ENCODE measurements around the gene TLE2. TPM values are rescaled to one million over a fixed set of nuclear protein-coding genes. Genes with fewer than 3 reads are reported as not detected.

The TLE2 gene
- total RNA-seq, 1 experiment from 2014 or later, result 35.6 TPM

DNA sequence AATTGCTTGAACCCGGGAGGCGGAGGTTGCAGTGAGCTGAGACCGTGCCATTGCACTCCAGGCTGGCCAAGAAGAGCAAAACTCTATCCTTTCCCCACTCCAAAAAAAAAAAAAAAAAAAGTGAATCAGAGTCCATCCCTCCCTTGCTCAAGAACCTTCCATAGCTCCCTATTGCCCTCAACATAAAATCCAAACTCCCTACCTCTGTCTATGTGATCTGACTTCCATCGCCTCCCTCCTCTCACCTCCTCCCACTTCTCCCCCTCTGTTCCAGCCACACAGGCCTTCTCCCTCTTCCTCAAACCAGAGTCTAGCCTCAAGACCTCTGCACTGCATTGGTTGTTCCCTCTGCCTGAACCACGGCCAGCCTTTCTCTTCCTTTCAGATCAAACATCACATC, 10.0 kb upstream of the TLE2 start:
- RAD21 ChIA-PET (ENCODE audit: low non-redundant PET in 1 of 2, low total read pairs in 2 of 2, uncharacterized antibody in 2 of 2, unreplicated experiment in 2 of 2), result interaction anchor here (0.6 to 1.3 kb wide), 3 partner anchors 65 to 87 kb away, joined by 3 to 7 read pairs (median 5); no protein-coding TSS in a partner anchor
- H3K36me3 ChIP-seq (ENCODE audit: control insufficient read depth in 1 of 2, insufficient read depth in 2 of 2, low read length in 2 of 2), result no peaks in the 10 kb centered on the region
- intact Hi-C loops (cut with micrococcal nuclease), result no loop called here
- ATAC-seq, result no peak
- no peaks in the 10 kb centered on the region for H3K9me3 ChIP-seq (ENCODE audit: control insufficient read depth in 1 of 2, insufficient read depth in 1 of 2, low read depth in 1 of 2, low read length in 2 of 2)
- H3K9ac ChIP-seq (ENCODE audit: low read length), result no peak overlapping the region
- H3K4me2 ChIP-seq (ENCODE audit: low read length), result peak overlapping the region; percentile 42
- H2AFZ ChIP-seq (ENCODE audit: low read depth, low read length, poor library complexity, severe bottlenecking), result peak overlapping the region; percentile 77
- no peaks in the 10 kb centered on the region for H3K27me3 ChIP-seq (ENCODE audit: insufficient read depth, low read length)
- no peak for DNase-seq (ENCODE audit: low read depth, low spot score)
- CTCF ChIA-PET, result interaction anchor here (1.2 kb wide), 1 partner anchor 65 kb away, joined by 4 read pairs; no protein-coding TSS in a partner anchor
- H4K20me1 ChIP-seq (ENCODE audit: insufficient read depth), result no peaks in the 10 kb centered on the region
- H3K27ac ChIP-seq (ENCODE audit: low read depth, low read length), result peak overlapping the region; percentile 24; the same call in 1 of the 2 replicates
- no TSS peak for BruUV-seq (replicated peaks)
- no peaks in the 10 kb centered on the region for H3K9me2 ChIP-seq (ENCODE audit: insufficient read depth)
- no peak overlapping the region for H3K4me3 ChIP-seq (replicated peaks in 1 of 2; ENCODE audit: low read depth in 1 of 2, low read length in 2 of 2)
- H3K4me1 ChIP-seq (ENCODE audit: control insufficient read depth in 1 of 2, insufficient read depth in 2 of 2, low read length in 2 of 2), result peaks cover 34 to 54% of the 10 kb centered on the region in 2 experiments
- TF ChIP-seq, protein P1, sequence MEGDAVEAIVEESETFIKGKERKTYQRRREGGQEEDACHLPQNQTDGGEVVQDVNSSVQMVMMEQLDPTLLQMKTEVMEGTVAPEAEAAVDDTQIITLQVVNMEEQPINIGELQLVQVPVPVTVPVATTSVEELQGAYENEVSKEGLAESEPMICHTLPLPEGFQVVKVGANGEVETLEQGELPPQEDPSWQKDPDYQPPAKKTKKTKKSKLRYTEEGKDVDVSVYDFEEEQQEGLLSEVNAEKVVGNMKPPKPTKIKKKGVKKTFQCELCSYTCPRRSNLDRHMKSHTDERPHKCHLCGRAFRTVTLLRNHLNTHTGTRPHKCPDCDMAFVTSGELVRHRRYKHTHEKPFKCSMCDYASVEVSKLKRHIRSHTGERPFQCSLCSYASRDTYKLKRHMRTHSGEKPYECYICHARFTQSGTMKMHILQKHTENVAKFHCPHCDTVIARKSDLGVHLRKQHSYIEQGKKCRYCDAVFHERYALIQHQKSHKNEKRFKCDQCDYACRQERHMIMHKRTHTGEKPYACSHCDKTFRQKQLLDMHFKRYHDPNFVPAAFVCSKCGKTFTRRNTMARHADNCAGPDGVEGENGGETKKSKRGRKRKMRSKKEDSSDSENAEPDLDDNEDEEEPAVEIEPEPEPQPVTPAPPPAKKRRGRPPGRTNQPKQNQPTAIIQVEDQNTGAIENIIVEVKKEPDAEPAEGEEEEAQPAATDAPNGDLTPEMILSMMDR (IDR thresholded peaks at IDR 0.05 in 2 of 3, conservative IDR thresholded peaks at IDR 0.05 in 1 of 3; ENCODE audit: borderline replicate concordance in 1 of 3, insufficient read depth in 1 of 3, low read depth in 2 of 3, low read length in 2 of 3), result no peak
- TF ChIP-seq CEBPB (IDR thresholded peaks at IDR 0.05; ENCODE audit: low read depth) (no peak), ZFX (IDR thresholded peaks at IDR 0.05) (no peak), SP1 (IDR thresholded peaks at IDR 0.05; ENCODE audit: low read depth) (no peak), POLR2AphosphoS5 (IDR thresholded peaks at IDR 0.05; ENCODE audit: low read depth, low read length) (no peak)
- TF ChIP-seq, protein P2, sequence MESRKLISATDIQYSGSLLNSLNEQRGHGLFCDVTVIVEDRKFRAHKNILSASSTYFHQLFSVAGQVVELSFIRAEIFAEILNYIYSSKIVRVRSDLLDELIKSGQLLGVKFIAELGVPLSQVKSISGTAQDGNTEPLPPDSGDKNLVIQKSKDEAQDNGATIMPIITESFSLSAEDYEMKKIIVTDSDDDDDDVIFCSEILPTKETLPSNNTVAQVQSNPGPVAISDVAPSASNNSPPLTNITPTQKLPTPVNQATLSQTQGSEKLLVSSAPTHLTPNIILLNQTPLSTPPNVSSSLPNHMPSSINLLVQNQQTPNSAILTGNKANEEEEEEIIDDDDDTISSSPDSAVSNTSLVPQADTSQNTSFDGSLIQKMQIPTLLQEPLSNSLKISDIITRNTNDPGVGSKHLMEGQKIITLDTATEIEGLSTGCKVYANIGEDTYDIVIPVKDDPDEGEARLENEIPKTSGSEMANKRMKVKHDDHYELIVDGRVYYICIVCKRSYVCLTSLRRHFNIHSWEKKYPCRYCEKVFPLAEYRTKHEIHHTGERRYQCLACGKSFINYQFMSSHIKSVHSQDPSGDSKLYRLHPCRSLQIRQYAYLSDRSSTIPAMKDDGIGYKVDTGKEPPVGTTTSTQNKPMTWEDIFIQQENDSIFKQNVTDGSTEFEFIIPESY (IDR thresholded peaks at IDR 0.05; ENCODE audit: extremely low read depth, insufficient replicate concordance, low read length), result no peak
- TF ChIP-seq, protein P3, sequence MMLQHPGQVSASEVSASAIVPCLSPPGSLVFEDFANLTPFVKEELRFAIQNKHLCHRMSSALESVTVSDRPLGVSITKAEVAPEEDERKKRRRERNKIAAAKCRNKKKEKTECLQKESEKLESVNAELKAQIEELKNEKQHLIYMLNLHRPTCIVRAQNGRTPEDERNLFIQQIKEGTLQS (IDR thresholded peaks at IDR 0.05), result no peak
- H3K79me2 ChIP-seq (ENCODE audit: insufficient read depth, low read length), result no peaks in the 10 kb centered on the region
- POLR2A ChIA-PET, result interaction anchor here (0.6 to 1.2 kb wide), 3 partner anchors 13 to 239 kb away, joined by 3 to 5 read pairs (median 4); no protein-coding TSS in a partner anchor

Data from HCT116 (cell line).